H9 (cell line): Measurements from ENCODE around the gene UNCX. TPM values are rescaled to one million over a fixed set of nuclear protein-coding genes. Genes with fewer than 3 reads are reported as not detected.

ENCODE experiments used
- DNase-seq: peaks from one replicate; pipeline ENCODE4 v3.0.0-alpha.2; 2017
- H2AFZ ChIP-seq: one replicate; pipeline ENCODE4 v1.6.1; 2013; ENCODE audit warnings: mild to moderate bottlenecking, low read length, control low read depth, moderate library complexity
- H2AK5ac ChIP-seq: 2 replicates; pipeline ENCODE4 v1.6.1; 2013; ENCODE audit warnings: low read length, control low read depth, mixed read lengths; ENCODE audit not compliant: insufficient read length
- H2BK120ac ChIP-seq: one replicate; pipeline ENCODE4 v1.6.1; 2013; ENCODE audit warnings: low read depth, mild to moderate bottlenecking, low read length, control low read depth, inconsistent platforms; ENCODE audit not compliant: poor library complexity, severe bottlenecking
- H2BK12ac ChIP-seq: 2 replicates; pipeline ENCODE4 v1.6.1; 2013; ENCODE audit warnings: low read length, control low read depth, mixed read lengths, low read depth; ENCODE audit not compliant: insufficient read length
- H2BK15ac ChIP-seq: 2 replicates; pipeline ENCODE4 v1.6.1; 2013; ENCODE audit warnings: low read depth, low read length, control low read depth
- H2BK20ac ChIP-seq: one replicate; pipeline ENCODE4 v1.6.1; 2013; ENCODE audit warnings: low read depth, mild to moderate bottlenecking, low read length, control low read depth, inconsistent platforms; ENCODE audit not compliant: poor library complexity, severe bottlenecking
- H2BK5ac ChIP-seq: 2 replicates; pipeline ENCODE4 v1.6.1; 2013; ENCODE audit warnings: low read length, control low read depth, mixed read lengths; ENCODE audit not compliant: insufficient read length
- H3K14ac ChIP-seq: 2 replicates; pipeline ENCODE4 v1.6.1; 2013; ENCODE audit warnings: low read length, control low read depth; ENCODE audit not compliant: insufficient read depth
- H3K18ac ChIP-seq: 2 replicates; pipeline ENCODE4 v1.6.1; 2013; ENCODE audit warnings: low read depth, mild to moderate bottlenecking, mixed read lengths, low read length, control low read depth; ENCODE audit not compliant: insufficient read length
- H3K23ac ChIP-seq: 2 replicates; pipeline ENCODE4 v1.6.1; 2013; ENCODE audit warnings: low read length, control low read depth, mixed read lengths, low read depth; ENCODE audit not compliant: insufficient read length
- H3K23me2 ChIP-seq: 2 replicates; pipeline ENCODE4 v1.6.1; 2013; ENCODE audit warnings: low read depth, mild to moderate bottlenecking, mixed read lengths, low read length, control low read depth; ENCODE audit not compliant: insufficient read length, poor library complexity, severe bottlenecking
- H3K27ac ChIP-seq: 2 replicates; pipeline ENCODE4 v1.5.1; 2013; ENCODE audit warnings: low read length, control low read depth, mixed read lengths, low read depth; ENCODE audit not compliant: insufficient read length
- H3K27me3 ChIP-seq: 2 replicates; pipeline ENCODE4 v1.6.1; 2013; ENCODE audit warnings: low read length, control low read depth, inconsistent platforms; ENCODE audit not compliant: insufficient read depth
- H3K4ac ChIP-seq: 2 replicates; pipeline ENCODE4 v1.6.1; 2013; ENCODE audit warnings: low read depth, mild to moderate bottlenecking, control low read depth, inconsistent platforms, low read length, moderate library complexity
- H3K4me1 ChIP-seq: 2 replicates; pipeline ENCODE4 v1.6.1; 2013; ENCODE audit warnings: low read length, control low read depth, inconsistent platforms; ENCODE audit not compliant: insufficient read depth
- H3K4me2 ChIP-seq: 2 replicates; pipeline ENCODE4 v1.6.1; 2013; ENCODE audit warnings: low read length, control low read depth, mixed read lengths; ENCODE audit not compliant: insufficient read length, insufficient read depth
- H3K56ac ChIP-seq: 2 replicates; pipeline ENCODE4 v1.6.1; 2013; ENCODE audit warnings: low read depth, mild to moderate bottlenecking, mixed read lengths, low read length, control low read depth; ENCODE audit not compliant: insufficient read length
- H3K79me1 ChIP-seq: 2 replicates; pipeline ENCODE4 v1.6.1; 2013; ENCODE audit warnings: low read depth, mild to moderate bottlenecking, moderate library complexity, low read length, control low read depth, inconsistent platforms; ENCODE audit not compliant: insufficient read depth, poor library complexity, severe bottlenecking
- H3K79me2 ChIP-seq: 2 replicates; pipeline ENCODE4 v1.6.1; 2013; ENCODE audit warnings: low read length, control low read depth, inconsistent platforms; ENCODE audit not compliant: insufficient read depth
- H3K9ac ChIP-seq: 2 replicates; pipeline ENCODE4 v1.6.1; 2013; ENCODE audit warnings: low read length, control low read depth, mixed read lengths; ENCODE audit not compliant: insufficient read length; ENCODE audit errors: extremely low read depth
- H3K9me3 ChIP-seq: one replicate; pipeline ENCODE4 v1.6.1; 2013; ENCODE audit warnings: low read depth, low read length, inconsistent platforms; ENCODE audit not compliant: control insufficient read depth
- H3T11ph ChIP-seq: one replicate; pipeline ENCODE4 v1.6.1; 2013; ENCODE audit warnings: mild to moderate bottlenecking, low read length, control low read depth, inconsistent platforms
- H4K20me1 ChIP-seq: one replicate; pipeline ENCODE4 v1.6.1; 2013; ENCODE audit not compliant: control insufficient read depth, insufficient read length, insufficient read depth
- H4K5ac ChIP-seq: 2 replicates; pipeline ENCODE4 v1.6.1; 2013; ENCODE audit warnings: low read depth, mild to moderate bottlenecking, mixed read lengths, low read length, control low read depth; ENCODE audit not compliant: insufficient read length
- H4K8ac ChIP-seq: replicated peaks from 2 replicates; pipeline ENCODE4 v1.6.1; 2013; ENCODE audit warnings: low read length, control low read depth, mixed read lengths, low read depth; ENCODE audit not compliant: insufficient read length
- H4K91ac ChIP-seq: 2 replicates; pipeline ENCODE4 v1.6.1; 2013; ENCODE audit warnings: low read depth, mild to moderate bottlenecking, moderate library complexity, mixed read lengths, low read length, control low read depth; ENCODE audit not compliant: insufficient read length
- H3K27ac Mint-ChIP-seq, 3 experiments: 2 replicates in 2 of 3; 3 replicates in 1 of 3; pipeline ENCODE4 v1.8.0; 2020 to 2021; ENCODE audit warnings: mixed read lengths in 3 of 3, mild to moderate bottlenecking in 1 of 3, moderate library complexity in 1 of 3
- H3K27me3 Mint-ChIP-seq: 2 replicates; pipeline ENCODE4 v1.8.0; 2021; ENCODE audit warnings: low read depth, mild to moderate bottlenecking, moderate library complexity, mixed read lengths
- H3K36me3 Mint-ChIP-seq, 3 experiments: 2 replicates in 2 of 3; 3 replicates in 1 of 3; pipeline ENCODE4 v1.8.0; 2020 to 2021; ENCODE audit warnings: low read depth in 3 of 3, mixed read lengths in 3 of 3; ENCODE audit not compliant: insufficient read depth in 1 of 3
- H3K4me1 Mint-ChIP-seq, 2 experiments: 2 replicates each; pipeline ENCODE4 v1.8.0; 2020; ENCODE audit warnings: mixed read lengths in 2 of 2
- H3K4me3 Mint-ChIP-seq, 2 experiments: 2 replicates in 1 of 2; 3 replicates in 1 of 2; pipeline ENCODE4 v1.8.0; 2020 to 2021; ENCODE audit warnings: mild to moderate bottlenecking in 2 of 2, mixed read lengths in 2 of 2, moderate library complexity in 1 of 2
- H3K9me3 Mint-ChIP-seq, 2 experiments: 2 replicates in 1 of 2; 3 replicates in 1 of 2; pipeline ENCODE4 v1.8.0; 2020; ENCODE audit warnings: mild to moderate bottlenecking in 2 of 2, mixed read lengths in 2 of 2, moderate library complexity in 1 of 2
- WGBS: extraction: QIAGEN DNeasy Blood & Tissue Kit; methylation state at CpG from one replicate; pipeline ENCODE4 v1.1.7; 2013; ENCODE audit warnings: missing lambda C conversion rate, low lambda C conversion rate, mixed read lengths; ENCODE audit not compliant: insufficient read length; ENCODE audit errors: extremely low coverage; 5-methylcytosine and 5-hydroxymethylcytosine counted together
- total RNA-seq: library from RNA; stranded (reverse); gene quantifications from 2 replicates; pipeline ENCODE4 v1.2.1, GENCODE V29; 2021
- TF ChIP-seq, protein P1 (sequence below): fragments of 200-600 bp; sonication (generic); conservative IDR thresholded peaks from 3 replicates; pipeline ENCODE4 v1.8.0; 2021; ENCODE audit warnings: antibody characterized with exemption, mild to moderate bottlenecking

Gene UNCX
- total RNA-seq, 1 experiment from 2014 or later = not detected

DNA sequence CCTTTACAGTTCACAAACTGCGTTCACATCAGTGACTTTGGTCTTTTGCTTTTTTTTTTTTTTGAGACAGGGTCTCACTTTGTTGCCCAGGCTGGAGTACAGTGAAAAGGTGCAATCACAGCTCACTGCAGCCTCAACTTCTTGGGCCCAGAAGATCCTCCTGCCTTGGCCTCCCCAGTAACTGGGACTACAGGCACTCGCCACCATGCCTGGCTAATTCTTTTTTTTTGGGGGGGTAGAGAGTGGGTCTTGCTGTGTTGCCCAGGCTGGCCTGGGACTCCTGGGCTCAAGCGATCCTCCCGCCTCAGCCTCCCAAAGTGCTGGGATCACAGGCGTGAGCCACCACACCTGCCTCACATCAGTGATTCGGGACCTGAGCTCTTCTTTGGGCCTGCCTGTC, 35.7 kb upstream of the UNCX start:
- no peak overlapping the region for H3K18ac ChIP-seq
- Mint-ChIP-seq H3K27ac (no peak overlapping the region), H3K36me3 (no peaks in the 10 kb centered on the region), H3K27me3 (peaks cover 48% of the 10 kb centered on the region), H3K9me3 (peaks cover 3% of the 10 kb centered on the region in 2 experiments; a peak in 3 of 5 replicates), H3K4me3 (no peak overlapping the region), H3K4me1 (no peaks in the 10 kb centered on the region)
- no peak overlapping the region for H3K23ac ChIP-seq
- H4K5ac ChIP-seq = no peak overlapping the region
- no peak overlapping the region for H2BK15ac ChIP-seq
- H3K79me2 ChIP-seq = no peaks in the 10 kb centered on the region
- H2BK5ac ChIP-seq = no peak overlapping the region
- no peak overlapping the region for H4K91ac ChIP-seq
- no peak overlapping the region for H3K9ac ChIP-seq
- no peak overlapping the region for H2AK5ac ChIP-seq
- H4K8ac ChIP-seq = no peak overlapping the region
- H3K79me1 ChIP-seq = no peaks in the 10 kb centered on the region
- TF ChIP-seq, protein P1, sequence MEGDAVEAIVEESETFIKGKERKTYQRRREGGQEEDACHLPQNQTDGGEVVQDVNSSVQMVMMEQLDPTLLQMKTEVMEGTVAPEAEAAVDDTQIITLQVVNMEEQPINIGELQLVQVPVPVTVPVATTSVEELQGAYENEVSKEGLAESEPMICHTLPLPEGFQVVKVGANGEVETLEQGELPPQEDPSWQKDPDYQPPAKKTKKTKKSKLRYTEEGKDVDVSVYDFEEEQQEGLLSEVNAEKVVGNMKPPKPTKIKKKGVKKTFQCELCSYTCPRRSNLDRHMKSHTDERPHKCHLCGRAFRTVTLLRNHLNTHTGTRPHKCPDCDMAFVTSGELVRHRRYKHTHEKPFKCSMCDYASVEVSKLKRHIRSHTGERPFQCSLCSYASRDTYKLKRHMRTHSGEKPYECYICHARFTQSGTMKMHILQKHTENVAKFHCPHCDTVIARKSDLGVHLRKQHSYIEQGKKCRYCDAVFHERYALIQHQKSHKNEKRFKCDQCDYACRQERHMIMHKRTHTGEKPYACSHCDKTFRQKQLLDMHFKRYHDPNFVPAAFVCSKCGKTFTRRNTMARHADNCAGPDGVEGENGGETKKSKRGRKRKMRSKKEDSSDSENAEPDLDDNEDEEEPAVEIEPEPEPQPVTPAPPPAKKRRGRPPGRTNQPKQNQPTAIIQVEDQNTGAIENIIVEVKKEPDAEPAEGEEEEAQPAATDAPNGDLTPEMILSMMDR = no peak
- H2BK120ac ChIP-seq = no peak overlapping the region
- no peak overlapping the region for H2BK20ac ChIP-seq
- no peak overlapping the region for H2AFZ ChIP-seq
- no peaks in the 10 kb centered on the region for H3K4me1 ChIP-seq
- no peak for DNase-seq
- H3T11ph ChIP-seq = no peak overlapping the region
- H3K14ac ChIP-seq = no peak overlapping the region
- no peak overlapping the region for H3K27ac ChIP-seq
- H3K56ac ChIP-seq = no peak overlapping the region
- no CpG with 5 or more reads among the region's 6 CpGs for WGBS
- H2BK12ac ChIP-seq = no peak overlapping the region
- H3K9me3 ChIP-seq = no peaks in the 10 kb centered on the region
- no peaks in the 10 kb centered on the region for H3K27me3 ChIP-seq
- no peak overlapping the region for H3K4ac ChIP-seq
- no peaks in the 10 kb centered on the region for H4K20me1 ChIP-seq
- H3K4me2 ChIP-seq = no peak overlapping the region
- no peaks in the 10 kb centered on the region for H3K23me2 ChIP-seq
